Type B pancreatic cell (in vitro differentiated cells): ENCODE results near the gene LHX6. TPM values are rescaled to one million over a fixed set of nuclear protein-coding genes. Genes with fewer than 3 reads are reported as not detected.

Experiments used
- DNase-seq: peaks from one replicate; pipeline ENCODE4 v3.0.0; 2021; ENCODE audit warnings: mixed read lengths; ENCODE audit not compliant: unreplicated experiment; ENCODE audit errors: extremely low spot score
- H3K27ac Mint-ChIP-seq: 2 replicates; pipeline ENCODE4 v1.8.0; 2021; ENCODE audit warnings: mild to moderate bottlenecking, mixed read lengths
- H3K27me3 Mint-ChIP-seq: 2 replicates; pipeline ENCODE4 v1.8.0; 2021; ENCODE audit warnings: mixed read lengths
- H3K36me3 Mint-ChIP-seq: 2 replicates; pipeline ENCODE4 v1.8.0; 2021; ENCODE audit warnings: mixed read lengths
- H3K4me1 Mint-ChIP-seq: one replicate; pipeline ENCODE4 v1.8.0; 2021; ENCODE audit warnings: mixed read lengths; ENCODE audit not compliant: unreplicated experiment
- H3K4me3 Mint-ChIP-seq: 2 replicates; pipeline ENCODE4 v1.8.0; 2021; ENCODE audit warnings: mild to moderate bottlenecking, mixed read lengths
- H3K9me3 Mint-ChIP-seq: 2 replicates; pipeline ENCODE4 v1.8.0; 2021; ENCODE audit warnings: mixed read lengths
- total RNA-seq: library from RNA; stranded (reverse); gene quantifications from 2 replicates; pipeline ENCODE4 v1.2.1, GENCODE V29; 2021; ENCODE audit warnings: low replicate concordance
- TF ChIP-seq, protein P1 (sequence below): fragments of 200-600 bp; sonication (generic); conservative IDR thresholded peaks from 2 replicates; pipeline ENCODE4 v1.5.0; 2021; ENCODE audit warnings: antibody characterized with exemption, mild to moderate bottlenecking

The LHX6 gene
- total RNA-seq, 1 donor from 2014 or later: 10.0 TPM

DNA sequence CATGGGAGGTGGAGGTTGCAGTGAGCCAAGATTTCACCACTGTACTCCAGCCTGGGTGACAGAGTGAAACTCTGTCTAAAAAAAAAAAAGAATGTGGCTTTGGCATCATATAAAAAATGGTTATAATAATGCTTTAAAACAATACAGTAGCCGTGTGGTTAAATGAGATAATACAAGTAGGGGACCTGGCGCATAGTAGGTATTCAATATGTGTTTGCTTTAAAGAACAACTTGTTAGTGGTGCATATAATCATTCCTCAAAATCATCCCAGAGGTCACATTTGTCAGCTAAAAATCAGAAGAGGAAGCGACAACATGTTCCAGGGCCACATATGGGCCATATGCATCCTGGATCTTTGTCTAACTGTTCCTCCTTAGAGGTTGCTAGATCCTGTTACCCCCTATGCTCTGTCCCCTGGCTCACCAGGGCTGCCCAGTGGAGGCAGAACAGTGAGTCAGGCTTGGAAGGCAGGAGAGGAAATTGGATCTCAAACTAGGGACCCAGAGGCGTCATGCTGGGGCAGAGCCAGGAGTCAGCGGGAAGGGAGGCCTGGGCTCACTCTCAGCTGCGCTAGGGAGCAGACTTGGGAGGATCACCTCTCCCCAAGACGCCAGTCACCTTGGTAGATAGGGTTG is 27.7 kb downstream of the LHX6 start:
- peaks cover 5% of the 10 kb centered on the region for H3K27me3 Mint-ChIP-seq
- H3K4me3 Mint-ChIP-seq: no peak overlapping the region
- DNase-seq: no peak
- H3K36me3 Mint-ChIP-seq: no peaks in the 10 kb centered on the region
- H3K27ac Mint-ChIP-seq: no peak overlapping the region
- no peaks in the 10 kb centered on the region for H3K9me3 Mint-ChIP-seq
- TF ChIP-seq, protein P1, sequence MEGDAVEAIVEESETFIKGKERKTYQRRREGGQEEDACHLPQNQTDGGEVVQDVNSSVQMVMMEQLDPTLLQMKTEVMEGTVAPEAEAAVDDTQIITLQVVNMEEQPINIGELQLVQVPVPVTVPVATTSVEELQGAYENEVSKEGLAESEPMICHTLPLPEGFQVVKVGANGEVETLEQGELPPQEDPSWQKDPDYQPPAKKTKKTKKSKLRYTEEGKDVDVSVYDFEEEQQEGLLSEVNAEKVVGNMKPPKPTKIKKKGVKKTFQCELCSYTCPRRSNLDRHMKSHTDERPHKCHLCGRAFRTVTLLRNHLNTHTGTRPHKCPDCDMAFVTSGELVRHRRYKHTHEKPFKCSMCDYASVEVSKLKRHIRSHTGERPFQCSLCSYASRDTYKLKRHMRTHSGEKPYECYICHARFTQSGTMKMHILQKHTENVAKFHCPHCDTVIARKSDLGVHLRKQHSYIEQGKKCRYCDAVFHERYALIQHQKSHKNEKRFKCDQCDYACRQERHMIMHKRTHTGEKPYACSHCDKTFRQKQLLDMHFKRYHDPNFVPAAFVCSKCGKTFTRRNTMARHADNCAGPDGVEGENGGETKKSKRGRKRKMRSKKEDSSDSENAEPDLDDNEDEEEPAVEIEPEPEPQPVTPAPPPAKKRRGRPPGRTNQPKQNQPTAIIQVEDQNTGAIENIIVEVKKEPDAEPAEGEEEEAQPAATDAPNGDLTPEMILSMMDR: no peak
- H3K4me1 Mint-ChIP-seq: peaks cover 6% of the 10 kb centered on the region

- no peaks in the 10 kb centered on the region for H3K36me3 Mint-ChIP-seq
- H3K4me1 Mint-ChIP-seq: peaks cover 9% of the 10 kb centered on the region
- no peaks in the 10 kb centered on the region for H3K9me3 Mint-ChIP-seq
- H3K4me3 Mint-ChIP-seq: no peak overlapping the region
- TF ChIP-seq, protein P1: no peak
- DNase-seq: no peak
- H3K27me3 Mint-ChIP-seq: peaks cover 6% of the 10 kb centered on the region
- H3K27ac Mint-ChIP-seq: no peak overlapping the region
Measured at GRCh38 chr9:122197882-122198281, 30.9 kb downstream of the LHX6 start.

GRCh38 chr9:122197426-122197825 is 31.3 kb downstream of the LHX6 start:
- peaks cover 12% of the 10 kb centered on the region for H3K4me1 Mint-ChIP-seq
- DNase-seq: no peak
- no peaks in the 10 kb centered on the region for H3K9me3 Mint-ChIP-seq
- TF ChIP-seq, protein P1: no peak
- H3K36me3 Mint-ChIP-seq: no peaks in the 10 kb centered on the region
- H3K27me3 Mint-ChIP-seq: peaks cover 6% of the 10 kb centered on the region
- no peak overlapping the region for H3K27ac Mint-ChIP-seq
- H3K4me3 Mint-ChIP-seq: no peak overlapping the region

DNA sequence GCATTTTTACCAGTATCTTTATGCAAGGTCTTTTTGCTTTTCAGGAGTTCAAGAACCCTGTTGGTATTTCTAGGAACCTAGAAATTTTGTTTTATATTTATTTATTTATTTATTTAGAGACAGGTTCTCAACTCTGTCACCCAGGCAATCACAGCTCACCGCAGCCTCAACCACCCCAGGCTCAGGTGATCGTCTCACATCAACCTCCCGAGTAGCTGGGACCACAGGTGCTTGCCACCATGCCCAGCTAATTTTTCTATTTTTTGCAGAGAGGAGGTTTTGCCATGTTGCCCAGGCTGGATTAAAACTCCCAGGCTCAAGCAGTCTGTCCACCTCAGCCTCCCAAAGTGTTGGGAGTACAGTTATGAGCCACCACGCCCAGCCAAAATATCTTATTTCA is 32.9 kb downstream of the LHX6 start:
- Mint-ChIP-seq H3K4me3 (no peak overlapping the region), H3K27me3 (peaks cover 3% of the 10 kb centered on the region), H3K27ac (no peak overlapping the region), H3K4me1 (peaks cover 12% of the 10 kb centered on the region), H3K9me3 (no peaks in the 10 kb centered on the region), H3K36me3 (no peaks in the 10 kb centered on the region)
- no peak for DNase-seq
- TF ChIP-seq, protein P1: no peak

- H3K27me3 Mint-ChIP-seq: peaks cover 3% of the 10 kb centered on the region
Measured at GRCh38 chr9:122193651-122194050, 35.1 kb downstream of the LHX6 start.

More at GRCh38 chr9:122193651-122194050, 35.1 kb downstream of the LHX6 start:
- no peak for DNase-seq
- Mint-ChIP-seq H3K36me3 (no peaks in the 10 kb centered on the region), H3K4me1 (peaks cover 12% of the 10 kb centered on the region), H3K4me3 (no peak overlapping the region), H3K9me3 (no peaks in the 10 kb centered on the region), H3K27ac (no peak overlapping the region)
- TF ChIP-seq, protein P1: no peak
